Gastrocnemius medialis (tissue), 4 donors: ENCODE measurements around the gene SH2D2A. TPM values are rescaled to one million over a fixed set of nuclear protein-coding genes. Genes with fewer than 3 reads are reported as not detected.

Experiments
- ATAC-seq, 2 donors: fragments of 150-250 bp; one replicate each; pipeline ENCODE4 v1.9.1; 2016
- DNase-seq, 2 donors: peaks; one replicate each; pipeline ENCODE4 v3.0.0-alpha.2; 2019
- H3K27ac ChIP-seq, 4 donors: fragments of 200-600 bp; sonication (generic); 1 replicate in 1 of 4; 2 replicates in 3 of 4; pipeline ENCODE4 v1.5.1; 2016 to 2018; ENCODE audit warnings: mild to moderate bottlenecking in 2 of 4, moderate library complexity in 1 of 4
- H3K27me3 ChIP-seq, 3 donors: fragments of 200-600 bp; sonication (generic) in 2 of 3; 1 replicate in 1 of 3; 2 replicates in 2 of 3; pipeline versions ENCODE4 v1.5.1 to v1.6.0; 2016 to 2019; ENCODE audit warnings: mild to moderate bottlenecking in 1 of 3, moderate library complexity in 1 of 3
- H3K36me3 ChIP-seq, 2 donors: fragments of 200-600 bp; sonication (generic) in 1 of 2; one replicate each; pipeline ENCODE4 v1.5.1; 2017 to 2018
- H3K4me1 ChIP-seq, 2 donors: fragments of 200-600 bp; sonication (generic) in 1 of 2; one replicate each; pipeline ENCODE4 v1.5.1; 2016 to 2017; ENCODE audit warnings: mild to moderate bottlenecking in 2 of 2
- H3K4me3 ChIP-seq, 4 donors: fragments of 200-600 bp; sonication (generic) in 3 of 4; 1 replicate in 1 of 4; 2 replicates in 3 of 4; pipeline ENCODE4 v1.5.1; 2016 to 2019; ENCODE audit warnings: mild to moderate bottlenecking in 2 of 4
- H3K9me3 ChIP-seq, 3 donors: fragments of 200-600 bp; sonication (generic) in 2 of 3; 1 replicate in 1 of 3; 2 replicates in 2 of 3; pipeline ENCODE4 v1.5.1; 2016 to 2019
- POLR2A ChIP-seq, 2 donors: fragments of 450-650 bp; IDR thresholded peaks; one replicate each; pipeline ENCODE4 v1.6.1; 2017; ENCODE audit warnings: antibody characterized with exemption in 2 of 2, mild to moderate bottlenecking in 2 of 2, moderate library complexity in 2 of 2
- in situ Hi-C, 4 donors: fragments of 200-750 bp; cut with MboI; loops; one replicate each; pipeline versions ENCODE4 v1.15.0 to v1.8.0; 2017; ENCODE audit warnings: low sequenced_read_pairs in 4 of 4
- intact Hi-C: fragments of 100-400 bp; cut with DNase I; formaldehyde crosslinking; loops from one replicate; pipeline ENCODE4 v1.15.1; 2023; ENCODE audit warnings: low total_unique reads
- total RNA-seq, 4 donors: library from RNA; depleted of rRNA; stranded (reverse); fragments of >200 nt; gene quantifications; one replicate each; pipeline versions ENCODE4 v1.1.0 to v1.2.3, GENCODE V29; 2016
- TF ChIP-seq, protein P1 (sequence below), 5 experiments: fragments of 450-650 bp in 3 of 5; fragments of 200-600 bp in 2 of 5; sonication (generic) in 2 of 5; IDR thresholded peaks in 4 of 5; conservative IDR thresholded peaks in 1 of 5; 1 replicate in 4 of 5; 2 replicates in 1 of 5; pipeline ENCODE4 v1.5.1; 2016 to 2019; ENCODE audit warnings: antibody characterized with exemption in 5 of 5, mild to moderate bottlenecking in 3 of 5, moderate library complexity in 3 of 5

SH2D2A gene
- total RNA-seq, 4 donors from 2014 or later = 0.82 to 1.1 TPM; not detected in 2

DNA sequence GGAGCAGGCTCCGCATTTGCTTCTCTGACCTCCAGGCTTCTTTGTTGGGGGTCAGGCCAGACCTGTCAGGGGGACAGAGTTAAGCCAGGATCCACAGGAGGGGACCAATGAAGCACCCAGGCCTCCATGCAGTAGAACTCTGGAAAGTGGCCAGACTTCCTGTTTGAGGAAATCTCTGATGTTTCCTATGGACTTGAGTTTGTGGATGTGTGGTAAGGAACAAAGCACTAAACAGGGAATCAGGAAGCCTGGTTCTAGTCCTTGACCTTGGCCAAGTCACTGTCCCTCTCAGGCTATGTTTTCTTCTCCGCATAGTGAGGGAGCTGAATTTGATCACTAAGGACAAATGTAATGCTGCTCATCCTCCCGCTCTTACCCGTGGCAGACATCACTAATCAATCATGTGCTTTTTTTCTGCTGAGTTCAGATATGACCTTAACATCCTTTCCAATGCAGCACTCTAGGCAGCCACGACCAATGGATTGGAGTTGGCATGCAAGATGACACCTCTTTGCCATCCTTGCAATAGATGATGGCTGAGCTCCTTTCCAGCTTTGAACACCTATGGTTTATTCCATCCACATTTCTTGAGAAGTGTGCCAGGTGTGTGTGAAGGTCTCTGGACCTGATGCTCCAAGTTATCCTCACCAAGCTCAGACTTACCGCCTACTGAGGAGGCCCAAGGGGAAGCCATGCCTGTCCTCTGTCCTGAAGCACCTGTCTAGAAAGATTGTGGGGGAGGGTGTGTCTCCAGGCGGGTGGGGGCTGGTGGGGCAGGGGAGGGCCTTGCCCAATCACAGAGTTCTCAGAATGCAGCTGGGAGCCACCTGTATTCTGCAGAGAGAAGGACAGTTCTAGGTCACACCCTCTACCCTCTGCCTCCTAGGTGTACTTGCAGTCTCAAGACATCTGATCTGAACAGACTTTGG lies 9.9 kb downstream of the SH2D2A start:
- DNase-seq = no peak

DNA sequence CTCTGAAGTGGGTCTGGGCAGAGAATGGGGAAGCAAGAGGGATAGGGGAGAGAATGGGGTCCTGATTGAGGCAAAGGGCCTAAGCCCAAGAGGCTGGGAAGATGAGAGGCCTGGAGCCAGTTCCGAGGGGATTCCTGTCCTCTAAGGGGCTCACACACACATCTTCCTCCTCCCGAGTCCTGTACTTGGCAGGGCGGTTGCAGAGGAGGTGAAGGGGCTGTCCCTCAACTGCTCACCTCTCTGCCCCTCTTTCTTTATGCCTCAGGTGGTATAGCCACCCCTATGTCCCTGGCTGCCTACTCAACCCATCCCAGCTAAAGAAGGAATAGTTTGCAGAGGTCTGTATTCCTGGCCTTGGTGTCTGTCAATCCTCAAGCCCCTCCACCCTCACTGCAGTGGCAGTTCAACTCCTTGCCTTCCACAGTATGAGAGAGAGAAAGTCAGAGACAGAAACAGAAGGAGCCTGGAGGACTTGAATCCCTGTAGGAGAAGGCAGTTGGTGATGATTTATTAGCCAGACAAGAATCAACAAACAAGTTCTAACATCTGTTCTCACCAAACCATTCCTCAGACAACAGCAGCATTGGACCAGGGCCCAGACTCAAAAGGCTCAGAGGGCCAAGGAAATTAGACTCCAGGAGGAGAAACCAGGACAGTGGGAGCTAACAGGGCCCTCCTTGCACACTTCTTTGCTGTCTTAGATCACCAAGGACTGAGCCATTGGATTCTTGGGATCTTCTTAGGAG lies 10.7 kb downstream of the SH2D2A start:
- intact Hi-C loops (no loop called here), in situ Hi-C loops (no loop called here)
- peaks cover 42 to 59% of the 10 kb centered on the region in 2 donors for H3K4me1 ChIP-seq

More for the DNA sequence above, 9.9 kb downstream of the SH2D2A start:
- no peaks in the 10 kb centered on the region for H3K27me3 ChIP-seq
- H3K27ac ChIP-seq = peak overlapping the region; percentile 21 to 68 (median 53)
- no peaks in the 10 kb centered on the region for H3K36me3 ChIP-seq
- H3K4me3 ChIP-seq = no peak overlapping the region
- TF ChIP-seq, protein P1, sequence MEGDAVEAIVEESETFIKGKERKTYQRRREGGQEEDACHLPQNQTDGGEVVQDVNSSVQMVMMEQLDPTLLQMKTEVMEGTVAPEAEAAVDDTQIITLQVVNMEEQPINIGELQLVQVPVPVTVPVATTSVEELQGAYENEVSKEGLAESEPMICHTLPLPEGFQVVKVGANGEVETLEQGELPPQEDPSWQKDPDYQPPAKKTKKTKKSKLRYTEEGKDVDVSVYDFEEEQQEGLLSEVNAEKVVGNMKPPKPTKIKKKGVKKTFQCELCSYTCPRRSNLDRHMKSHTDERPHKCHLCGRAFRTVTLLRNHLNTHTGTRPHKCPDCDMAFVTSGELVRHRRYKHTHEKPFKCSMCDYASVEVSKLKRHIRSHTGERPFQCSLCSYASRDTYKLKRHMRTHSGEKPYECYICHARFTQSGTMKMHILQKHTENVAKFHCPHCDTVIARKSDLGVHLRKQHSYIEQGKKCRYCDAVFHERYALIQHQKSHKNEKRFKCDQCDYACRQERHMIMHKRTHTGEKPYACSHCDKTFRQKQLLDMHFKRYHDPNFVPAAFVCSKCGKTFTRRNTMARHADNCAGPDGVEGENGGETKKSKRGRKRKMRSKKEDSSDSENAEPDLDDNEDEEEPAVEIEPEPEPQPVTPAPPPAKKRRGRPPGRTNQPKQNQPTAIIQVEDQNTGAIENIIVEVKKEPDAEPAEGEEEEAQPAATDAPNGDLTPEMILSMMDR (IDR thresholded peaks at IDR 0.05 in 4 of 5, conservative IDR thresholded peaks at IDR 0.05 in 1 of 5) = no peak
- no peak for TF ChIP-seq POLR2A (IDR thresholded peaks at IDR 0.05)
- peaks cover 34 to 51% of the 10 kb centered on the region in 2 donors for H3K4me1 ChIP-seq
- intact Hi-C loops = no loop called here
- ATAC-seq = no peak
- in situ Hi-C loops = no loop called here
- no peaks in the 10 kb centered on the region for H3K9me3 ChIP-seq

DNA sequence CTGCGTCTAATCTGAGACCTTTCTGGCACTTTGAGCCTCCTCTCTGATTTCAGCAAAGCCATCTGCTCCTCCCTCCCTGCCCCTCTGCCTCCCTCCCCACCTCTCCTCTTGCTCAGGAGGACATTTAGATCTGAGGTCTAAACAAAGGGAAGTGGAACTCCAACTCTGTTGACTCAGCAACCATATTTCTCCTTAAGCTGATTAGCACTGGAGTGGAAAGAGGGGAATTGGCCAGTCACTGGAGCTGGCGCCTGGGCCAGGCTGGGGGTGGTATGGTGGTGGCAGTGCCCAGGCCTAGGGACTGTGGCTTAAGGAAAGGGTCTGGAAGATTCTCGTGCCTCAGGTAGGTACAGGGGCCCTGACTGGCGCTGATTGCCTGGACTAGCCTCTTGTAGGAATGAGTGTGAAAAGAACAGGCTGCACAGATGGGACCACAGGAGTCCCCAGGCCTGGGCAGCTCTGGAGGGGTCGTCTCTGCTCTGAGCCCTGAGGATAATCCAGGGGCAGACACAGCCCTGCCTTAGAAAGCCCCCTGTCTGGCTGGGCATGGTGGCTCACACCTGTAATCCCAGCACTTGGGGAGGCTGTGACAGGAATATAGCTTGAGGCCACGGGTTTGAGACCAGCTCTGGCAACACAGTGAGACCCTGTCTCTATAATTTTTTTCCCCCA lies 11.9 kb downstream of the SH2D2A start:
- intact Hi-C loops = no loop called here
- Histone ChIP-seq H3K27me3 (no peaks in the 10 kb centered on the region), H3K36me3 (peaks cover 0 to 10% of the 10 kb centered on the region in 2 donors), H3K9me3 (no peaks in the 10 kb centered on the region), H3K4me1 (peaks cover 47 to 72% of the 10 kb centered on the region in 2 donors), H3K27ac (peak overlapping the region in 3 of 4 donors; percentile 1 to 67 (median 18)), H3K4me3 (no peak overlapping the region)
- in situ Hi-C loops = loop anchor here in 1 of 4 donors (5.0 kb wide), 1 partner anchor 53 kb away; the partner anchor contains the start of gene INSRR
- no peak for TF ChIP-seq POLR2A (IDR thresholded peaks at IDR 0.05)
- ATAC-seq (peak; percentile 53 to 55), DNase-seq (peak in 1 of 2 donors; percentile 34)

More for the DNA sequence above, 10.7 kb downstream of the SH2D2A start:
- Histone ChIP-seq H3K36me3 (no peaks in the 10 kb centered on the region), H3K27ac (peak overlapping the region; percentile 21 to 68 (median 53)), H3K9me3 (no peaks in the 10 kb centered on the region), H3K27me3 (no peaks in the 10 kb centered on the region), H3K4me3 (no peak overlapping the region)
- TF ChIP-seq, protein P1 (IDR thresholded peaks at IDR 0.05 in 4 of 5, conservative IDR thresholded peaks at IDR 0.05 in 1 of 5) = no peak
- TF ChIP-seq POLR2A (IDR thresholded peaks at IDR 0.05) = no peak
- peak; percentile 47 to 57 for DNase-seq
- peak; percentile 40 to 57 for ATAC-seq

DNA sequence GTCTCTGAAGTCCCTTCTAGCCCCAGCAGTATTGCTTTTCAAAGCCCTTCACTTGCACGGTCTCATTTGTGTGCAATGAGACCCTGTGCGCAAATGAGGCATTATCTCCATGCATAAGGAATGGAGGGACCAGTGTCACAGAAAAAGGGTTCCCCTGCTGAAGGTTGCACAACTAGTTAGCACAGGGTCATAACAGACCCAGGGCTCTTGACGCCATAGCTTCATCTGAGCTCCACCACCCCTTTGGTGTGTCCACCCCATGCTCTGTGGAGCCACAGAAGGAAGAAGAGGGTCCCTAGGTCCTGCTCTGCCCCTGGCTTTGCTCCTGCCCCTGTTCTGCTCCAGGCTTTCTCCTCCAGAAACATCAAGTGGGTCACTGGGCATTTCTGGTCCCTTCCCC lies 12.6 kb downstream of the SH2D2A start:
- H3K27me3 ChIP-seq = no peaks in the 10 kb centered on the region
- peaks cover 47 to 72% of the 10 kb centered on the region in 2 donors for H3K4me1 ChIP-seq
- in situ Hi-C loops = loop anchor here in 1 of 4 donors (5.0 kb wide), 1 partner anchor 53 kb away; the partner anchor contains the start of gene INSRR
- intact Hi-C loops = no loop called here
- peak overlapping the region in 3 of 4 donors; percentile 1 to 67 (median 29) for H3K27ac ChIP-seq
- DNase-seq = no peak
- peaks cover 0 to 17% of the 10 kb centered on the region in 2 donors for H3K36me3 ChIP-seq
- no peak for ATAC-seq
- TF ChIP-seq, protein P1 (IDR thresholded peaks at IDR 0.05 in 4 of 5, conservative IDR thresholded peaks at IDR 0.05 in 1 of 5) = no peak
- TF ChIP-seq POLR2A (IDR thresholded peaks at IDR 0.05) = no peak
- H3K4me3 ChIP-seq = no peak overlapping the region
- H3K9me3 ChIP-seq = no peaks in the 10 kb centered on the region
